Activated CD4-positive, alpha-beta memory T cell treated with anti-CD3 and anti-CD28 coated beads, Interleukin-2, amount 10 ng/mL, durations not matched to agents 7 days and 5 days (primary cell): ENCODE measurements around the gene DRC3. TPM values are rescaled to one million over a fixed set of nuclear protein-coding genes. Genes with fewer than 3 reads are reported as not detected.

Experiments used
- CTCF ChIA-PET: fragments of 350-600 bp; sonication (Branson Sonifier 250); formaldehyde crosslinking; loops from one replicate; lab custom pipeline; 2021; ENCODE audit warnings: antibody characterized with exemption, inconsistent platforms; lab: Charles Lee
- POLR2A ChIA-PET: fragments of 350-600 bp; sonication (Branson Sonifier 250); formaldehyde crosslinking; loops from one replicate; lab custom pipeline; 2021; ENCODE audit warnings: antibody characterized with exemption; lab: Charles Lee
- DNase-seq: peaks from one replicate; pipeline ENCODE4 v3.0.0-alpha.2; 2020
- H3K27ac Mint-ChIP-seq: one replicate; pipeline ENCODE4 v1.8.0; 2021; ENCODE audit warnings: mild to moderate bottlenecking, mixed read lengths
- H3K27me3 Mint-ChIP-seq: one replicate; pipeline ENCODE4 v1.8.0; 2021; ENCODE audit warnings: mixed read lengths
- H3K36me3 Mint-ChIP-seq: one replicate; pipeline ENCODE4 v1.8.0; 2021; ENCODE audit warnings: low read depth, mixed read lengths
- H3K4me1 Mint-ChIP-seq: one replicate; pipeline ENCODE4 v1.8.0; 2021; ENCODE audit warnings: mixed read lengths
- H3K4me3 Mint-ChIP-seq: one replicate; pipeline ENCODE4 v1.8.0; 2021; ENCODE audit warnings: mild to moderate bottlenecking, mixed read lengths
- H3K9me3 Mint-ChIP-seq: one replicate; pipeline ENCODE4 v1.8.0; 2021; ENCODE audit warnings: mixed read lengths
- total RNA-seq, 2 experiments: library from RNA; stranded (reverse); gene quantifications; one replicate each; pipeline ENCODE4 v1.2.3, GENCODE V29; 2021

DRC3 gene
- total RNA-seq, 2 experiments from 2014 or later = not detected

DNA sequence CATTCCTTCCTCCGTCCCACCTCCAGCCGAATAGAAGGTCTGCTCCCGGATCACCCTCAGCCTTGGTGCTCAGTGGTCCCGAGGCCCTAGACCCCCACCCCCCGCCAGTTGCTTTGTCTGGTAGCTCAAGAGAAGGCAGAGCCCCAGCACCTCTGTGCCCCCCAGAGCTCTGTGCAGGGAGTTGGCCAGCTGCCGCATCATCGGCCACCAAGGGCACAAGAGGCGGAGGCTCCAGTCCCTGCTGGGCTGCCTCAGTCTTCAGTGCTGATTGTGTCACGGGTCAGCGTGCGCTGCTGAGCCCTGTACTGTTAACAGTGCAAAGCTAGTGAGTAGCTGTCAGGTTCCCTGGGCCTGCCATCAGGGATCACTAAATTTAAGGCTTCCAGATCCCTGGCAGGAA lies 92.9 kb downstream of the DRC3 start:
- peaks cover 7% of the 10 kb centered on the region for H3K4me1 Mint-ChIP-seq
- POLR2A ChIA-PET = no interaction called here
- no peaks in the 10 kb centered on the region for H3K27me3 Mint-ChIP-seq
- peaks cover 6% of the 10 kb centered on the region for H3K36me3 Mint-ChIP-seq
- no peaks in the 10 kb centered on the region for H3K9me3 Mint-ChIP-seq
- CTCF ChIA-PET = no interaction called here
- no peak overlapping the region for H3K4me3 Mint-ChIP-seq
- no peak for DNase-seq
- H3K27ac Mint-ChIP-seq = no peak overlapping the region

Other genes with a start within 250 kb of the DRC3 start
- gene SREBF1, start 135.9 kb upstream of the DRC3 start, total RNA-seq = 100 to 1,000 TPM; 177 to 186 TPM
- 10 to 100 TPM; 29.3 to 30.3 TPM for gene TOM1L2, start 462 bp upstream of the DRC3 start, total RNA-seq
- 10 to 100 TPM; 22.1 to 22.3 TPM for gene ATPAF2, start 66.3 kb downstream of the DRC3 start, total RNA-seq
- 10 to 100 TPM in 1 of 2 experiments, 1 to 10 TPM in 1; 9.3 to 10.2 TPM for gene GID4, start 66.5 kb downstream of the DRC3 start, total RNA-seq
- 10 to 100 TPM; 46.3 to 46.5 TPM for gene DRG2, start 115.1 kb downstream of the DRC3 start, total RNA-seq
- gene MYO15A, start 135.9 kb downstream of the DRC3 start, total RNA-seq = under 1 TPM; 0.30 to 0.60 TPM
- gene ALKBH5, start 211.0 kb downstream of the DRC3 start, total RNA-seq = 100 to 1,000 TPM; 118 to 125 TPM